MM.1S (cell line): Measurements from ENCODE around the gene TSPAN9.

Experiments used
- DNase-seq: peaks from one replicate; pipeline ENCODE4 v3.0.0-alpha.2; 2015
- H2AFZ ChIP-seq: fragments of 300-600 bp; sonication (generic); 2 replicates; pipeline ENCODE4 v1.6.0; 2016; ENCODE audit warnings: antibody characterized with exemption, low read length
- H3F3A ChIP-seq: fragments of 300-600 bp; sonication (generic); 2 replicates; pipeline ENCODE4 v1.6.1; 2016; ENCODE audit warnings: mild to moderate bottlenecking, antibody characterized with exemption, low read length, moderate library complexity, mixed read lengths; ENCODE audit not compliant: insufficient read depth
- H3K27ac ChIP-seq: fragments of 300-600 bp; sonication (generic); 2 replicates; pipeline ENCODE4 v1.5.1; 2016; ENCODE audit warnings: mild to moderate bottlenecking, low read length
- H3K27me3 ChIP-seq: fragments of 300-600 bp; sonication (generic); replicated peaks from 2 replicates; pipeline ENCODE4 v1.6.0; 2016; ENCODE audit warnings: low read length; ENCODE audit not compliant: insufficient read depth
- H3K36me3 ChIP-seq: fragments of 300-600 bp; sonication (generic); replicated peaks from 2 replicates; pipeline ENCODE4 v1.6.1; 2016; ENCODE audit warnings: mild to moderate bottlenecking, low read length, mixed read lengths; ENCODE audit not compliant: insufficient read depth
- H3K4me1 ChIP-seq: fragments of 300-600 bp; sonication (generic); 2 replicates; pipeline ENCODE4 v1.6.1; 2016; ENCODE audit warnings: low read length, mixed read lengths
- H3K4me2 ChIP-seq: fragments of 300-600 bp; sonication (generic); 2 replicates; pipeline ENCODE4 v1.6.0; 2016; ENCODE audit warnings: low read depth, low read length
- H3K4me3 ChIP-seq: fragments of 300-600 bp; sonication (generic); 2 replicates; pipeline ENCODE4 v1.5.1; 2016; ENCODE audit warnings: low read length, mixed read lengths
- H3K79me2 ChIP-seq: fragments of 300-600 bp; sonication (generic); 2 replicates; pipeline ENCODE4 v1.6.1; 2016; ENCODE audit warnings: mixed run types, low read length, mixed read lengths
- H3K9ac ChIP-seq: fragments of 300-600 bp; sonication (generic); 2 replicates; pipeline ENCODE4 v1.6.1; 2016; ENCODE audit warnings: low read length, mixed read lengths
- H3K9me2 ChIP-seq: fragments of 300-600 bp; sonication (generic); replicated peaks from 2 replicates; pipeline ENCODE4 v1.6.1; 2016; ENCODE audit warnings: mild to moderate bottlenecking, low read length, mixed read lengths; ENCODE audit not compliant: insufficient read depth
- H3K9me3 ChIP-seq: fragments of 300-600 bp; sonication (generic); replicated peaks from 2 replicates; pipeline ENCODE4 v1.6.1; 2016; ENCODE audit warnings: mild to moderate bottlenecking, low read length, mixed read lengths; ENCODE audit not compliant: insufficient read depth
- H4K20me1 ChIP-seq: fragments of 300-600 bp; sonication (generic); 2 replicates; pipeline ENCODE4 v1.6.1; 2016; ENCODE audit warnings: mild to moderate bottlenecking, low read length, moderate library complexity, mixed read lengths; ENCODE audit not compliant: insufficient read depth
- CTCF ChIP-seq: fragments of 300-600 bp; sonication (generic); IDR thresholded peaks from 2 replicates; pipeline ENCODE4 v1.5.1; 2016; ENCODE audit warnings: antibody characterized with exemption, low read length, mixed read lengths
- EZH2 ChIP-seq: fragments of 300-600 bp; sonication (generic); optimal IDR thresholded peaks from 2 replicates; pipeline ENCODE3; 2017; ENCODE audit warnings: low read depth, mild to moderate bottlenecking, antibody characterized with exemption, low read length, mixed read lengths
- EZH2phosphoT487 ChIP-seq: fragments of 300-600 bp; sonication (generic); IDR thresholded peaks from 2 replicates; pipeline ENCODE4 v1.6.1; 2018; ENCODE audit warnings: antibody characterized with exemption, low read length

The TSPAN9 gene

GRCh38 chr12:3295225-3295624 lies 218.0 kb downstream of the TSPAN9 start:
- no peak overlapping the region for H2AFZ ChIP-seq
- no peak for TF ChIP-seq EZH2
- H3K4me2 ChIP-seq: no peak overlapping the region
- H3K27me3 ChIP-seq: peaks cover 95% of the 10 kb centered on the region
- H4K20me1 ChIP-seq: no peaks in the 10 kb centered on the region
- no peak overlapping the region for H3K27ac ChIP-seq
- no peak overlapping the region for H3K9ac ChIP-seq
- peaks cover 2% of the 10 kb centered on the region; the same call in 1 of the 2 replicates for H3K4me1 ChIP-seq
- H3K9me3 ChIP-seq: no peaks in the 10 kb centered on the region
- no peaks in the 10 kb centered on the region for H3K36me3 ChIP-seq
- H3F3A ChIP-seq: no peaks in the 10 kb centered on the region
- no peaks in the 10 kb centered on the region for H3K79me2 ChIP-seq
- H3K9me2 ChIP-seq: no peaks in the 10 kb centered on the region
- DNase-seq: no peak
- H3K4me3 ChIP-seq: no peak overlapping the region

GRCh38 chr12:3295646-3296408 lies 218.6 kb downstream of the TSPAN9 start:
- no peaks in the 10 kb centered on the region for H3F3A ChIP-seq
- peaks cover 3% of the 10 kb centered on the region; the same call in 1 of the 2 replicates for H3K4me1 ChIP-seq
- H3K36me3 ChIP-seq: no peaks in the 10 kb centered on the region
- H3K9ac ChIP-seq: no peak overlapping the region
- H4K20me1 ChIP-seq: no peaks in the 10 kb centered on the region
- no peak overlapping the region for H3K4me2 ChIP-seq
- DNase-seq: no peak
- H3K79me2 ChIP-seq: no peaks in the 10 kb centered on the region
- TF ChIP-seq CTCF: no peak
- no peak for TF ChIP-seq EZH2
- TF ChIP-seq EZH2phosphoT487: no peak
- H3K9me2 ChIP-seq: no peaks in the 10 kb centered on the region
- peaks cover 89% of the 10 kb centered on the region for H3K27me3 ChIP-seq
- H3K9me3 ChIP-seq: no peaks in the 10 kb centered on the region
- no peak overlapping the region for H2AFZ ChIP-seq
- no peak overlapping the region for H3K27ac ChIP-seq
- H3K4me3 ChIP-seq: no peak overlapping the region

- H3K4me1 ChIP-seq: peaks cover 3% of the 10 kb centered on the region; the same call in 1 of the 2 replicates
- no peaks in the 10 kb centered on the region for H3F3A ChIP-seq
- H3K27ac ChIP-seq: no peak overlapping the region
- H3K9ac ChIP-seq: no peak overlapping the region
- no peak overlapping the region for H3K4me3 ChIP-seq
- H2AFZ ChIP-seq: no peak overlapping the region
- H3K79me2 ChIP-seq: no peaks in the 10 kb centered on the region
- no peaks in the 10 kb centered on the region for H3K36me3 ChIP-seq
- H3K4me2 ChIP-seq: no peak overlapping the region
- no peaks in the 10 kb centered on the region for H3K9me2 ChIP-seq
- DNase-seq: no peak
- no peaks in the 10 kb centered on the region for H4K20me1 ChIP-seq
- TF ChIP-seq EZH2: no peak
- no peak for TF ChIP-seq CTCF
- TF ChIP-seq EZH2phosphoT487: no peak
- H3K9me3 ChIP-seq: no peaks in the 10 kb centered on the region
- peaks cover 83% of the 10 kb centered on the region for H3K27me3 ChIP-seq
Observed at GRCh38 chr12:3296409-3296701, 219.2 kb downstream of the TSPAN9 start.

GRCh38 chr12:3298603-3299002 lies 221.4 kb downstream of the TSPAN9 start:
- Histone ChIP-seq H3K4me3 (no peak overlapping the region), H3K79me2 (no peaks in the 10 kb centered on the region), H2AFZ (no peak overlapping the region), H3K4me1 (peaks cover 3% of the 10 kb centered on the region; the same call in 1 of the 2 replicates), H3K9me2 (no peaks in the 10 kb centered on the region), H3K36me3 (no peaks in the 10 kb centered on the region), H3F3A (no peaks in the 10 kb centered on the region), H3K4me2 (no peak overlapping the region), H3K27me3 (peaks cover 65% of the 10 kb centered on the region), H3K9me3 (no peaks in the 10 kb centered on the region), H3K27ac (no peak overlapping the region), H3K9ac (no peak overlapping the region), H4K20me1 (no peaks in the 10 kb centered on the region)
- TF ChIP-seq EZH2: no peak
- TF ChIP-seq EZH2phosphoT487: no peak
- no peak for TF ChIP-seq CTCF
- no peak for DNase-seq
